Kidney (tissue), 14 donors: ENCODE results near the gene SMG6. TPM values are rescaled to one million over a fixed set of nuclear protein-coding genes. Genes with fewer than 3 reads are reported as not detected.

Experiments used
- DNase-seq, 5 donors: peaks; one replicate each; pipeline ENCODE4 v3.0.0-alpha.2; 2013 to 2020
- FAIRE-seq: peaks from 2 replicates; lab custom pipeline; 2012; peaks lifted over from hg19 to GRCh38; lab: Jason Lieb, UNC
- H3K27ac ChIP-seq, 2 donors: one replicate each; pipeline ENCODE4 v1.7.0; 2013; ENCODE audit warnings: low read depth in 2 of 2, low read length in 2 of 2, inconsistent platforms in 1 of 2
- H3K27me3 ChIP-seq: one replicate; pipeline ENCODE4 v1.7.1; 2013; ENCODE audit warnings: low read length, inconsistent platforms; ENCODE audit not compliant: control insufficient read depth, insufficient read depth
- H3K36me3 ChIP-seq, 3 donors: one replicate each; pipeline versions ENCODE4 v1.7.0 to v1.7.1; 2013; ENCODE audit warnings: low read length in 3 of 3, control low read depth in 1 of 3, inconsistent platforms in 1 of 3; ENCODE audit not compliant: insufficient read depth in 3 of 3, control insufficient read depth in 2 of 3
- H3K4me1 ChIP-seq, 3 donors: one replicate each; pipeline versions ENCODE4 v1.7.0 to v1.7.1; 2013; ENCODE audit warnings: low read length in 3 of 3, inconsistent platforms in 1 of 3, low read depth in 1 of 3; ENCODE audit not compliant: control insufficient read depth in 2 of 3, insufficient read depth in 2 of 3
- H3K4me3 ChIP-seq, 3 donors: one replicate each; pipeline versions ENCODE4 v1.7.0 to v1.8.1; 2013; ENCODE audit warnings: low read length in 3 of 3, control low read depth in 1 of 3, inconsistent platforms in 1 of 3
- H3K9ac ChIP-seq, 3 donors: one replicate each; pipeline versions ENCODE4 v1.7.0 to v1.7.1; 2013; ENCODE audit warnings: low read length in 3 of 3, control low read depth in 1 of 3, inconsistent platforms in 1 of 3
- H3K9me3 ChIP-seq, 3 donors: one replicate each; pipeline versions ENCODE4 v1.7.0 to v1.7.1; 2013; ENCODE audit warnings: low read length in 3 of 3, control low read depth in 1 of 3, inconsistent platforms in 1 of 3; ENCODE audit not compliant: control insufficient read depth in 2 of 3, insufficient read depth in 1 of 3
- intact Hi-C: fragments of 100-400 bp; cut with DNase I; formaldehyde crosslinking; loops from one replicate; pipeline ENCODE4 v1.11.1; 2022
- polyA plus RNA-seq: library from polyadenylated mRNA; stranded (reverse); fragments of 350-450 nt; fragmentation: Illumina TruSeq; extraction: RNeasy Lipid Tissue Mini Kit (QIAGEN cat#74804); gene quantifications from one replicate; pipeline ENCODE4 v1.2.3, GENCODE V29; 2014; ENCODE audit warnings: low read depth, low replicate concordance; ENCODE audit not compliant: insufficient read depth
- total RNA-seq: library from RNA; stranded (reverse); fragmentation: NEBNext Ultra II Directional; extraction: Animal tissue kit (Norgen Biotek cat#: 25700); gene quantifications from one replicate; pipeline ENCODE4 v1.2.1, GENCODE V29; 2021
- TF ChIP-seq, protein P1 (sequence below): IDR thresholded peaks from 3 replicates; pipeline ENCODE4 v1.5.1; 2012; ENCODE audit warnings: mild to moderate bottlenecking, moderate library complexity, borderline replicate concordance; ENCODE audit not compliant: insufficient read depth; ENCODE audit errors: extremely low read depth
- donor health status: control.
- donor health status: control.
- donor health status: control.
- donor health status: control.
- donor health status: control.
- donor health status: DM: yes; HTN: yes; CAD: no.
- donor health status: Normal renal cell carcinoma (clear cell type).

The SMG6 gene
- total and polyA plus RNA-seq, 2 donors from 2014 or later, result 20.6 to 37.3 TPM

GRCh38 chr17:2024572-2025219, 278.9 kb downstream of the SMG6 start:
- Histone ChIP-seq H3K9me3 (no peaks in the 10 kb centered on the region), H3K4me1 (peaks cover 0 to 12% (median 0%) of the 10 kb centered on the region in 3 donors), H3K9ac (no peak overlapping the region), H3K27ac (no peak overlapping the region), H3K27me3 (peaks cover 2% of the 10 kb centered on the region), H3K36me3 (no peaks in the 10 kb centered on the region), H3K4me3 (peak overlapping the region in 2 of 3 donors; percentile 29 to 39)
- intact Hi-C loops, result loop anchor here (5.0 kb wide), 1 partner anchor 112 kb away; no protein-coding TSS in a partner anchor
- FAIRE-seq, result no peak
- TF ChIP-seq, protein P1, sequence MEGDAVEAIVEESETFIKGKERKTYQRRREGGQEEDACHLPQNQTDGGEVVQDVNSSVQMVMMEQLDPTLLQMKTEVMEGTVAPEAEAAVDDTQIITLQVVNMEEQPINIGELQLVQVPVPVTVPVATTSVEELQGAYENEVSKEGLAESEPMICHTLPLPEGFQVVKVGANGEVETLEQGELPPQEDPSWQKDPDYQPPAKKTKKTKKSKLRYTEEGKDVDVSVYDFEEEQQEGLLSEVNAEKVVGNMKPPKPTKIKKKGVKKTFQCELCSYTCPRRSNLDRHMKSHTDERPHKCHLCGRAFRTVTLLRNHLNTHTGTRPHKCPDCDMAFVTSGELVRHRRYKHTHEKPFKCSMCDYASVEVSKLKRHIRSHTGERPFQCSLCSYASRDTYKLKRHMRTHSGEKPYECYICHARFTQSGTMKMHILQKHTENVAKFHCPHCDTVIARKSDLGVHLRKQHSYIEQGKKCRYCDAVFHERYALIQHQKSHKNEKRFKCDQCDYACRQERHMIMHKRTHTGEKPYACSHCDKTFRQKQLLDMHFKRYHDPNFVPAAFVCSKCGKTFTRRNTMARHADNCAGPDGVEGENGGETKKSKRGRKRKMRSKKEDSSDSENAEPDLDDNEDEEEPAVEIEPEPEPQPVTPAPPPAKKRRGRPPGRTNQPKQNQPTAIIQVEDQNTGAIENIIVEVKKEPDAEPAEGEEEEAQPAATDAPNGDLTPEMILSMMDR, result no peak
- DNase-seq, result no peak

GRCh38 chr17:2023692-2024571, 279.7 kb downstream of the SMG6 start:
- DNase-seq (peak in 4 of 5 donors; percentile 83 to 90 (median 89)), FAIRE-seq (no peak)
- peaks cover 0 to 10% (median 0%) of the 10 kb centered on the region in 3 donors for H3K4me1 ChIP-seq
- TF ChIP-seq, protein P1, result no peak
- no peak overlapping the region for H3K9ac ChIP-seq
- H3K36me3 ChIP-seq, result no peaks in the 10 kb centered on the region
- intact Hi-C loops, result no loop called here
- H3K27me3 ChIP-seq, result peaks cover 2% of the 10 kb centered on the region
- H3K4me3 ChIP-seq, result peak overlapping the region in 2 of 3 donors; percentile 29 to 39
- no peaks in the 10 kb centered on the region for H3K9me3 ChIP-seq
- no peak overlapping the region for H3K27ac ChIP-seq

GRCh38 chr17:2023256-2023655, 280.3 kb downstream of the SMG6 start:
- peaks cover 0 to 10% (median 0%) of the 10 kb centered on the region in 3 donors for H3K4me1 ChIP-seq
- TF ChIP-seq, protein P1, result no peak
- FAIRE-seq (no peak), DNase-seq (no peak)
- intact Hi-C loops, result no loop called here
- peaks cover 4% of the 10 kb centered on the region for H3K27me3 ChIP-seq
- H3K4me3 ChIP-seq, result no peak overlapping the region
- no peak overlapping the region for H3K27ac ChIP-seq
- no peak overlapping the region for H3K9ac ChIP-seq
- H3K9me3 ChIP-seq, result no peaks in the 10 kb centered on the region
- H3K36me3 ChIP-seq, result no peaks in the 10 kb centered on the region
